HL-60 (cell line): ENCODE results near the gene FGF12.
A peak's percentile ranks its signal among the peaks of the same experiment; 100 is the strongest.

ENCODE experiments used
- DNase-seq, 2 experiments: peaks; one replicate each; pipeline ENCODE4 v3.0.0-alpha.2; 2010 to 2020; ENCODE audit warnings: low read depth in 1 of 2, low spot score in 1 of 2
- H3K27ac ChIP-seq: fragments of 250-450 bp; sonication (Bioruptor Pico); replicated peaks from 2 replicates; pipeline ENCODE4 v1.5.1; 2020; ENCODE audit warnings: mild to moderate bottlenecking, moderate library complexity
- H3K27me3 ChIP-seq: fragments of 250-450 bp; sonication (Bioruptor Pico); 2 replicates; pipeline ENCODE4 v1.5.1; 2021; ENCODE audit warnings: mild to moderate bottlenecking, moderate library complexity; ENCODE audit not compliant: insufficient read depth, poor library complexity, severe bottlenecking
- H3K4me3 ChIP-seq: replicated peaks from 2 replicates; pipeline ENCODE4 v1.5.1; 2011; ENCODE audit warnings: mild to moderate bottlenecking, control low read depth, low read length; ENCODE audit not compliant: insufficient read depth
- CTCF ChIP-seq: IDR thresholded peaks from one replicate; pipeline ENCODE4 v1.5.1; 2011; ENCODE audit warnings: low read length, control low read depth, inconsistent platforms; ENCODE audit not compliant: insufficient read depth
- GABPA ChIP-seq: IDR thresholded peaks from 2 replicates; pipeline ENCODE4 v1.6.1; 2012; ENCODE audit warnings: low read depth
- POLR2AphosphoS5 ChIP-seq: IDR thresholded peaks from 2 replicates; pipeline ENCODE4 v1.6.1; 2012; ENCODE audit warnings: low read depth
- SPI1 ChIP-seq: IDR thresholded peaks from 2 replicates; pipeline ENCODE4 v1.6.1; 2012; ENCODE audit warnings: low read depth, mild to moderate bottlenecking, borderline replicate concordance
- TF ChIP-seq, protein P1 (sequence below): IDR thresholded peaks from 2 replicates; pipeline ENCODE4 v1.6.1; 2012; ENCODE audit warnings: low read depth; ENCODE audit not compliant: insufficient replicate concordance

FGF12 gene

GRCh38 chr3:192514081-192514753, 213.1 kb downstream of the FGF12 start:
- no peak overlapping the region for H3K4me3 ChIP-seq
- DNase-seq, result no peak
- peaks cover 9% of the 10 kb centered on the region for H3K27me3 ChIP-seq
- TF ChIP-seq SPI1, result no peak
- TF ChIP-seq CTCF, result no peak
- TF ChIP-seq GABPA, result no peak
- TF ChIP-seq, protein P1, sequence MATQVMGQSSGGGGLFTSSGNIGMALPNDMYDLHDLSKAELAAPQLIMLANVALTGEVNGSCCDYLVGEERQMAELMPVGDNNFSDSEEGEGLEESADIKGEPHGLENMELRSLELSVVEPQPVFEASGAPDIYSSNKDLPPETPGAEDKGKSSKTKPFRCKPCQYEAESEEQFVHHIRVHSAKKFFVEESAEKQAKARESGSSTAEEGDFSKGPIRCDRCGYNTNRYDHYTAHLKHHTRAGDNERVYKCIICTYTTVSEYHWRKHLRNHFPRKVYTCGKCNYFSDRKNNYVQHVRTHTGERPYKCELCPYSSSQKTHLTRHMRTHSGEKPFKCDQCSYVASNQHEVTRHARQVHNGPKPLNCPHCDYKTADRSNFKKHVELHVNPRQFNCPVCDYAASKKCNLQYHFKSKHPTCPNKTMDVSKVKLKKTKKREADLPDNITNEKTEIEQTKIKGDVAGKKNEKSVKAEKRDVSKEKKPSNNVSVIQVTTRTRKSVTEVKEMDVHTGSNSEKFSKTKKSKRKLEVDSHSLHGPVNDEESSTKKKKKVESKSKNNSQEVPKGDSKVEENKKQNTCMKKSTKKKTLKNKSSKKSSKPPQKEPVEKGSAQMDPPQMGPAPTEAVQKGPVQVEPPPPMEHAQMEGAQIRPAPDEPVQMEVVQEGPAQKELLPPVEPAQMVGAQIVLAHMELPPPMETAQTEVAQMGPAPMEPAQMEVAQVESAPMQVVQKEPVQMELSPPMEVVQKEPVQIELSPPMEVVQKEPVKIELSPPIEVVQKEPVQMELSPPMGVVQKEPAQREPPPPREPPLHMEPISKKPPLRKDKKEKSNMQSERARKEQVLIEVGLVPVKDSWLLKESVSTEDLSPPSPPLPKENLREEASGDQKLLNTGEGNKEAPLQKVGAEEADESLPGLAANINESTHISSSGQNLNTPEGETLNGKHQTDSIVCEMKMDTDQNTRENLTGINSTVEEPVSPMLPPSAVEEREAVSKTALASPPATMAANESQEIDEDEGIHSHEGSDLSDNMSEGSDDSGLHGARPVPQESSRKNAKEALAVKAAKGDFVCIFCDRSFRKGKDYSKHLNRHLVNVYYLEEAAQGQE, result peak; percentile 89
- TF ChIP-seq POLR2AphosphoS5, result no peak
- no peak overlapping the region for H3K27ac ChIP-seq

DNA sequence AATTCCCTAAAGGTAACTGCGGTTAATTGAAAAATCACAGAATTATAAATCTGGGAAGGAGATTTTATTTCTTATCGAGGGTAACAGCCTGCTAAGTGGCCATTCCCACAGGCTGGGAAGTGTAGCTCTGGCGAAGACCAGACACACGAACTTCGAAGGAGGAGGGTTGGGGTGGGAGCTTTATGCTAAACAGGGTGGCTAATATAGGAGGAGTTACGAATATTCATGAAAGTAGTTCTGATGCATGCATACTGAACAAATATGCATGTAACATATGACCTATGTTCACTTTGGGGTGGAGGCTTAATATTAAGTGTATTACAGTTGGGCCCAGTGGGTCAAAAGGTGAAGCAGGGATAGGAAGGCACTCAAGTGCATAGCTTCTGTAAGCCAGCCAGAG, 221.6 kb downstream of the FGF12 start:
- no peak overlapping the region for H3K27ac ChIP-seq
- TF ChIP-seq CTCF (no peak), SPI1 (no peak), POLR2AphosphoS5 (no peak), GABPA (no peak)
- TF ChIP-seq, protein P1, result no peak
- DNase-seq, result no peak
- H3K27me3 ChIP-seq, result no peaks in the 10 kb centered on the region
- H3K4me3 ChIP-seq, result no peak overlapping the region

- TF ChIP-seq GABPA (no peak), CTCF (no peak), POLR2AphosphoS5 (no peak), SPI1 (no peak)
- TF ChIP-seq, protein P1, result no peak
- H3K4me3 ChIP-seq, result no peak overlapping the region
- H3K27me3 ChIP-seq, result no peaks in the 10 kb centered on the region
- H3K27ac ChIP-seq, result no peak overlapping the region
- no peak for DNase-seq
Observed at GRCh38 chr3:192501401-192501800, 225.9 kb downstream of the FGF12 start.
